ENCODE results near the gene SDCBP2.

SDCBP2 gene

DNA sequence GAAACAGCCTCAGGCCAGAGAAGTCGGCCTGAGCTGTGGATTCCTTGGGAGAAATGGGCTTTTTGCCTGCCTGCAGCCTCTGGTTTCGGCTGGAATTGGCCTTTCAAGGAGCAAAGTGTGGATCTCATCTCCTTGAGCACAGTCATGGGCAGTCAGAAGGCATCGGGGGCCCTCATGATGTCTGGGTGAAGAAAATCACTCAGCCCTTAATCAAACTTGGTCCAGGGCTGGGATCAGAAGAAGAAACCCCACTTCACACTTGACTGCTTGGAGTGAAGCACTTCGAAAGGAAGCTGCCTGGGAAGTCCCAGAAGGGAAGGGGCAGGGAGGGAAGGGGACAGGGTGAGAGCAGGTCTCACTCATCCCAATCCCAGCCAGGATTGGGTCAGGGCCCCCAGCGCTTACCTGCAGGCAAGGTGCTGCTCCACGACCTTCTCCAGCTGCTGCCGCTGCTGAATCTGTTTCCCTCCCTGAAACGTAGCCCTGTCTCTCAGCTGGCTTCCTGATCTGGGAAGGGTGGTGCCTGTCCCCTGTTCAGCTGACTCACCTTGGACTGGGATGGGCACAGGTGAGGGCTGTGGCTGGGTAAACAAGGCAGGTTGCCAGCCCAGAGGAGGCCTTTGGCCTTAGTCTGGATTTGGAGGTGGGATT is at the start of gene SDCBP2:
Gene SDCBP2 (minus strand): TSS at position 460 of the 651 bp plus-strand sequence. CDS start 8,723 bp downstream, outside the sequence.
- FAIRE-seq: no peak
- no peak for DNase-seq (ENCODE audit: insufficient read length, low spot score)
- TF ChIP-seq POLR2A (IDR thresholded peaks at IDR 0.05; ENCODE audit: low read depth, low read length): no peak

GRCh38 chr20:1378735-1379125 is 49.8 kb upstream of the SDCBP2 start:
- FAIRE-seq: no peak
- no peak for DNase-seq (ENCODE audit: insufficient read length, low spot score)
- no peak for TF ChIP-seq POLR2A (IDR thresholded peaks at IDR 0.05; ENCODE audit: low read depth, low read length)

GRCh38 chr20:1377984-1378734 is 49.2 kb upstream of the SDCBP2 start:
- peak; percentile 42 for DNase-seq (ENCODE audit: insufficient read length, low spot score)
- FAIRE-seq: peak; percentile 68
- no peak for TF ChIP-seq POLR2A (IDR thresholded peaks at IDR 0.05; ENCODE audit: low read depth, low read length)

DNA sequence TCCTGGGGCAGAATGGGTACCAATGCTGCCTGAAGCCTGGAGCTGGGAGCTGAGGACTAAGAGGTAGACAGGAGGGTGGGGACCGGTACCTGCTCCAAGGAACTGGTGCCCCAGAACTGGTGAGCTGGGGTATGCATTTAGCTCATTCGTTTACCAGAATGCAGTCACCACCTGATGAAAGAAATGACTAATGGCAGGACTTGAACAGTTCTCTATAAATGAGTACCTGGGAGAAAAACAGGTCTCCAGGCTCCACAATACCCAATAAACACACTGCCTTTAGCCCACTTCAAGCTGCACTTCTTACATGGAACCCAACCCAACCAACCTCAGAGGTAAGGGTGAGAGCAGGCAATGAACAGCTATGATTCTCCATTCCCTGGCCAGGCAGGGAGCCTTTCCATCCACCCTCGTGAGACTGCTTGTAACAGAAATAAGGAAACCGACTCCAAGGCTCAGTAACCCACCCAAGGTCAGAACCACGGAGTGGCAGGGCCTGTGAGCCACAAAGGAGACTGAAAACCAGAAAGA is 48.5 kb upstream of the SDCBP2 start:
- no peak for TF ChIP-seq POLR2A (IDR thresholded peaks at IDR 0.05; ENCODE audit: low read depth, low read length)
- FAIRE-seq (no peak), DNase-seq (ENCODE audit: insufficient read length, low spot score) (no peak)

DNA sequence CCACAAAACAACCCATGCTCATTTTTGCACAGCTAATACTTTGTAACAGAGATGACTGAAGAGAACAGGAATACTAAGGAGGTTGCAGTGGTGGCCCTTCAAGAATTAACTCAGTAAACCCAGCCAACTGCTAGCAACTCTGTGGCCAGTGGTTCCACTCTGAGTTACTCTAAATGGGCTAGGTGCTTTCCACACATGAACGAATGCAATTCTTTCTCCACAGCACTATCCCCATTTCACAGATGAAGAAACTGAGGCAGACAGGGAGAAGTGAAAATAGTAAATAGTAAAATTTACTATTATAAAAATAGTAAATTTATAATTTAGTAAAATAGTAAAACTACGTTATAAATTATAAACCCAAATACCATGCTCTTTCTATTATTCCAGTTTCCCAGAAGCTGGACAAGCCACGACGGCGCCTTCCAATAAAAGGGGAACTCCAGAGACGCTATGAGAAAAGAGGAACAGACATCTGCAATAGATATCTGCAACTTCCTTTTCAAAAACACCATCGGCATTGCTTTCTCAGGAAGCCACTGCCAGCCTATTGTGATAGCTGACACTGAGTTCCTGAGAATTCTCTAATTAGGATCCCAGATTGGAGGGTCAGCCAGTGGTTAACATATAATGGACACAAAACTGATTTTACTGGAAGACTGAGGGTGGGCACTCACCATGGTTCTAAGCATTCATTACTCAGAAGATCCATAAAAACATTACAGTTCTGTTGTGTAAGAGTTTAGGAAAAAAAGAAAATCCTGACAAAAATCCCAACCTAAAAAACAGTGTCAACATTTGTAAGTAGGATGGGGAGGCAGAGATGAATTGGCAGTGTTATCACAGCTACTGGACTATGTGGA is 47.7 kb upstream of the SDCBP2 start:
- no peak for FAIRE-seq
- DNase-seq (ENCODE audit: insufficient read length, low spot score): no peak
- TF ChIP-seq POLR2A (IDR thresholded peaks at IDR 0.05; ENCODE audit: low read depth, low read length): no peak

DNA sequence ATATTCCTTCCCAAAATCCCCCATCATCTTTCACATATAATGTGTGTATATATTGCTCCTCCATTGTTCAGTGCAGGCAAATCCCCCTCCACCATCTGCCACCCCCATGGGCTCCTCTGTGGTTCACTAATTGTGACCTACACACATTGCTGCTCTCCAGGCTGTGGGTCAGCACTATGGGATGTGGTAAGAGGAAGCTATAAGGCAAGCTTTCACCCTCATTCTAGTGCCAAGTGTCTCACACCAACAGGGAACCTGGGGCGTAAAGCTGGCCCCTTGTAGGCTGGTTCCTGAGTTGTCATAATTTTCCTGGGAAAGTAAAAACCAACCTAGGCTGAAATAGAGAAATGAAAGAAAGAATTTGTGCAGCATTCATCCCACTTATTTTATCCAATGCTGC is 47.1 kb upstream of the SDCBP2 start:
- DNase-seq (ENCODE audit: insufficient read length, low spot score): no peak
- FAIRE-seq: no peak
- no peak for TF ChIP-seq POLR2A (IDR thresholded peaks at IDR 0.05; ENCODE audit: low read depth, low read length)

GRCh38 chr20:1375515-1375914 is 46.6 kb upstream of the SDCBP2 start:
- TF ChIP-seq POLR2A (IDR thresholded peaks at IDR 0.05; ENCODE audit: low read depth, low read length): no peak
- no peak for FAIRE-seq
- no peak for DNase-seq (ENCODE audit: insufficient read length, low spot score)

DNA sequence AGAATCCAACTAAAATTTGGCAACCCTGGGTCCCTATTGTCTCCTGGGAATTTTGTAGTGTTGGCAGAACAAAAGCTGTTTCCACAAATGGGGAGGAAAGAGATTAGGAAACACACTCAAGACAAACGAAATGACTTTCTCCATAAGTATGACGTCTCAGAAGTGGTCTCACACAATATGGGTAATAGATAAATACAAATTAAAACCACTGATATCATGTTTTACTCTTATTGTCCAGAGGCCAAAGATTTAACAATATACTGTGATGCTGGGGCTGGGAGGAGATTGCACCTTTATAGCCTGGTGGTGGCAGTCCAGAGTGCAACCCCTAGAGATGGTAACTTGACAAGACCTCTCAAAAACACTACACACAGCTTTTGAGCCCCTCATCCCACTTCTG is 45.3 kb upstream of the SDCBP2 start:
- TF ChIP-seq POLR2A (IDR thresholded peaks at IDR 0.05; ENCODE audit: low read depth, low read length): no peak
- DNase-seq (ENCODE audit: insufficient read length, low spot score) (no peak), FAIRE-seq (no peak)

- no peak for TF ChIP-seq POLR2A (IDR thresholded peaks at IDR 0.05; ENCODE audit: low read depth, low read length)
- DNase-seq (ENCODE audit: insufficient read length, low spot score) (no peak), FAIRE-seq (no peak)
These were observed 44.7 kb upstream of the SDCBP2 start for GRCh38 chr20:1373614-1374013.

GRCh38 chr20:1373036-1373435 is 44.1 kb upstream of the SDCBP2 start:
- DNase-seq (ENCODE audit: insufficient read length, low spot score): no peak
- no peak for FAIRE-seq
- no peak for TF ChIP-seq POLR2A (IDR thresholded peaks at IDR 0.05; ENCODE audit: low read depth, low read length)

DNA sequence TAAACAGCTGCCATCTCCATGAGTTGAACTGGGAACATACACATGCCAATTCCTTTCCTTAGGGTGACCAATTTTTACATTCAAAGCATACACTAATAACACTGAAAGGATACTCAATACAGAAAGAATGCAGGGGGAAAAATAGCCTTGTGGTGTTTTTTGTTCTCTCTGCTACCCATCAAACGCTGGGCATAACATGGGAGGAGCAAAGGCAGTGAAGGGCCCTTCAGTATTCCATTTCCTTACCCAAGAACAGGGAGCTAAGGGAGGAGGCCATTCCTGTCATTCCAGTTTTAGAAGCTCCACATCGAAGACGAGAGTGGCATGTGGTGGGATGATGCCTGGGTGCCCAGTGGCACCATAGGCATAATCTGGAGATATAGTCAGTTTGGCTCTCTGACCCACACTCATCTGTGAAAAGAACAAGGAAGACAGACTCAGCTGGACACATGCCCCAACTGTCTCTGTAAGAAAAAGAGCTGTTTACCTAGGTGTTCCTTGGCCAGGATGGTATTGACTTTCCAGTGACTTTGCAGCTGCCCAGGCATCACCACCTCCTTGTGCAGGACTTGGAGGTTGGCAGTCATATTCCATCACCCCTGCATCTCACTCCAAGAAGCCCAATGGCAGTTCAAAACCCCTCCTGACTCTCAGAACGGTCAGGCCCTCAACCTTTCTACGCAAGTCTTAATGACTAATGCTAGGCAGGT is 43.0 kb upstream of the SDCBP2 start:
- FAIRE-seq: no peak
- no peak for TF ChIP-seq POLR2A (IDR thresholded peaks at IDR 0.05; ENCODE audit: low read depth, low read length)
- DNase-seq (ENCODE audit: insufficient read length, low spot score): no peak

DNA sequence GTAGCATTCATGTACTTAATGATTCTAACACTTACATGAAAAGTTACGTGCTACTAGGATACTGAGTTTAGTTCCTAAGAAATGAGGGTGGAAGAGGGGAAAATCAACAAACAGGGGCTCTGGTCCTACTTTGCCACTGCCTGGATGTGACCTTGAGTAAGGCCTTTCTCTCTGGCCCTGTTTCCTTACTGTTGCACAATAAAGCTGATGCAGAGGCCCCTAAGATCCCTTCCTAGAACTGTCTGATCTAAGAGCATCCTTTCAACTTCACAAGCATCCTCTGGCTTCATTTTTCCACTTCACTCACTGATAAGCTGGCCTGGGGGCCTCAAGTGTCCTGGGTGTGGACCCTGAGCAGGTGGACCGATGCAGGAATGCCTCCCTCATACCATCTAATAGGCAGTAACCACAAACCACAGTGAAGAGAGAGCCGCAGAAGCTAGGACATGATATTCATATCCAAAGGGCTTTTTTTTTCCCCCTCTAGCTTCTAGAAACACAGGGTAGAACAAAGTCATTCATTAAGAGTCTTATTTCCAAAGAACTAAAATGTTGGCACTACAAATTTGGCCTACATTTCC is 42.4 kb upstream of the SDCBP2 start:
- FAIRE-seq (no peak), DNase-seq (ENCODE audit: insufficient read length, low spot score) (no peak)
- TF ChIP-seq POLR2A (IDR thresholded peaks at IDR 0.05; ENCODE audit: low read depth, low read length): no peak

DNA sequence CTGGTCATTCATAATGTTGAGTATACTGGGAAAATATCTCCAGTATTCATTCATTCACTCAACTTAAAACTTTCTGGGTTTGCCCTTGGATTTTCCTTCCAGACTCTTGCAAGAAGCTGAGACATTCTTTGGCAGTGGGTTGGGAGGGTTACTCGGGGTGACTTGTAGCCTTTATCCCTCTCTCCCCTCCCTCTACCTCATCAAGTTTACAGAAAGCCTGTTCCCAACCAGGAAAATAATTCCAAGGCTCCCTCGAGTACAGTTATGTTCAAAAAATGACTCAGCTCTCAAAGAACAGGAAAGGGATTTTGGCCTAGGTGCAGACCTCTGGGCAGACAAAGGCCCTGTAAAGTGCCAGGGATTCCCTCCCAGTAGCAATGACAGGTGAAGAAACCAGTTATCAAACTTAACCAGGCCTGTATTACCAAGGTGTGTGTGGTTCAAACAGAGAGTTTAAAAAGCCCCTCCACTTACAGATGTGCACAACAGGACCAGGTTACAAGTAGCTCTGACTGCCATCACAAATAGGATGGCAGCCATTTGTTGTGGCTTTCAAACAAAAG is 41.7 kb upstream of the SDCBP2 start:
- TF ChIP-seq POLR2A (IDR thresholded peaks at IDR 0.05; ENCODE audit: low read depth, low read length): no peak
- no peak for FAIRE-seq
- no peak for DNase-seq (ENCODE audit: insufficient read length, low spot score)
